Measurements from ENCODE around the gene SFTA2.

DNA sequence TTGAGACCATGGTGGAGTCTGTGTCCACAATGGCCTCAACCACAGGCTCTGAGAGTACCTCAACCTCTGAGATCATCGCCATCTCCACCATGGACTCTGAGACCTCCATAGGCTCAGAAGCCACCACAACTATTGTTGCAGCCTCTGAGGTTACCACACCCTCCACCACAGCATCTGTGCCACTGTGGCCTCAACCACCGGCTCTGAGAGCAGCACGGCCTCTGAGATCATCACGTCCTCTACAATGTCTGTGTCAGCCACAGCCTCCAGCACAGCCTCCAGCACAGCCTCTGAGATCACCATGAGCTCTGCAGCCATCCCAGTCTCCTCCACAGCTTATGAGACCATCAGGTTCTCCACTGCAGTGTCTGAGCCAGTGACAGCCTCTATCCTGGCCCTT is 32.1 kb upstream of the SFTA2 start:
- TF ChIP-seq, protein P1, sequence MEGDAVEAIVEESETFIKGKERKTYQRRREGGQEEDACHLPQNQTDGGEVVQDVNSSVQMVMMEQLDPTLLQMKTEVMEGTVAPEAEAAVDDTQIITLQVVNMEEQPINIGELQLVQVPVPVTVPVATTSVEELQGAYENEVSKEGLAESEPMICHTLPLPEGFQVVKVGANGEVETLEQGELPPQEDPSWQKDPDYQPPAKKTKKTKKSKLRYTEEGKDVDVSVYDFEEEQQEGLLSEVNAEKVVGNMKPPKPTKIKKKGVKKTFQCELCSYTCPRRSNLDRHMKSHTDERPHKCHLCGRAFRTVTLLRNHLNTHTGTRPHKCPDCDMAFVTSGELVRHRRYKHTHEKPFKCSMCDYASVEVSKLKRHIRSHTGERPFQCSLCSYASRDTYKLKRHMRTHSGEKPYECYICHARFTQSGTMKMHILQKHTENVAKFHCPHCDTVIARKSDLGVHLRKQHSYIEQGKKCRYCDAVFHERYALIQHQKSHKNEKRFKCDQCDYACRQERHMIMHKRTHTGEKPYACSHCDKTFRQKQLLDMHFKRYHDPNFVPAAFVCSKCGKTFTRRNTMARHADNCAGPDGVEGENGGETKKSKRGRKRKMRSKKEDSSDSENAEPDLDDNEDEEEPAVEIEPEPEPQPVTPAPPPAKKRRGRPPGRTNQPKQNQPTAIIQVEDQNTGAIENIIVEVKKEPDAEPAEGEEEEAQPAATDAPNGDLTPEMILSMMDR (IDR thresholded peaks at IDR 0.05) = no peak
- no peak for TF ChIP-seq EZH2 (IDR thresholded peaks at IDR 0.05; ENCODE audit: borderline replicate concordance, insufficient read depth, low read depth, low read length, poor library complexity, severe bottlenecking)

Data from B cell (primary cell).